Tibial artery (tissue), 4 donors: Measurements from ENCODE around the gene SUGP1.

Experiments used
- DNase-seq, 2 donors: peaks; one replicate each; pipeline ENCODE4 v3.0.0-alpha.2; 2019
- H3K27ac ChIP-seq, 2 donors: fragments of 200-600 bp; sonication (generic) in 1 of 2; 1 replicate in 1 of 2; 2 replicates in 1 of 2; pipeline ENCODE4 v1.5.1; 2018 to 2019; ENCODE audit warnings: mild to moderate bottlenecking in 1 of 2
- H3K27me3 ChIP-seq, 2 donors: fragments of 200-600 bp; sonication (generic) in 1 of 2; one replicate each; pipeline versions ENCODE4 v1.5.1 to v1.6.0; 2016 to 2019
- H3K36me3 ChIP-seq, 3 donors: fragments of 200-600 bp; sonication (generic) in 2 of 3; one replicate each; pipeline ENCODE4 v1.5.1; 2016 to 2019; ENCODE audit warnings: mild to moderate bottlenecking in 2 of 3
- H3K4me1 ChIP-seq, 4 donors: fragments of 200-600 bp; sonication (generic) in 2 of 4; 1 replicate in 3 of 4; 2 replicates in 1 of 4; pipeline ENCODE4 v1.5.1; 2016 to 2019
- H3K4me3 ChIP-seq, 2 donors: fragments of 200-600 bp; sonication (generic) in 1 of 2; 1 replicate in 1 of 2; 2 replicates in 1 of 2; pipeline ENCODE4 v1.5.1; 2018 to 2019; ENCODE audit warnings: mild to moderate bottlenecking in 2 of 2
- H3K9me3 ChIP-seq, 3 donors: fragments of 200-600 bp; sonication (generic) in 1 of 3; one replicate each; pipeline ENCODE4 v1.5.1; 2016 to 2019
- intact Hi-C: fragments of 100-400 bp; cut with DNase I; formaldehyde crosslinking; loops from one replicate; pipeline ENCODE4 v1.15.0; 2023; ENCODE audit warnings: low total_unique reads
- TF ChIP-seq, protein P1 (sequence below), 2 experiments: fragments of 200-600 bp in 1 of 2; fragments of 450-650 bp in 1 of 2; IDR thresholded peaks; one replicate each; pipeline ENCODE4 v1.5.1; 2017 to 2019; ENCODE audit warnings: antibody characterized with exemption in 2 of 2, mild to moderate bottlenecking in 1 of 2, moderate library complexity in 1 of 2

SUGP1 gene

DNA sequence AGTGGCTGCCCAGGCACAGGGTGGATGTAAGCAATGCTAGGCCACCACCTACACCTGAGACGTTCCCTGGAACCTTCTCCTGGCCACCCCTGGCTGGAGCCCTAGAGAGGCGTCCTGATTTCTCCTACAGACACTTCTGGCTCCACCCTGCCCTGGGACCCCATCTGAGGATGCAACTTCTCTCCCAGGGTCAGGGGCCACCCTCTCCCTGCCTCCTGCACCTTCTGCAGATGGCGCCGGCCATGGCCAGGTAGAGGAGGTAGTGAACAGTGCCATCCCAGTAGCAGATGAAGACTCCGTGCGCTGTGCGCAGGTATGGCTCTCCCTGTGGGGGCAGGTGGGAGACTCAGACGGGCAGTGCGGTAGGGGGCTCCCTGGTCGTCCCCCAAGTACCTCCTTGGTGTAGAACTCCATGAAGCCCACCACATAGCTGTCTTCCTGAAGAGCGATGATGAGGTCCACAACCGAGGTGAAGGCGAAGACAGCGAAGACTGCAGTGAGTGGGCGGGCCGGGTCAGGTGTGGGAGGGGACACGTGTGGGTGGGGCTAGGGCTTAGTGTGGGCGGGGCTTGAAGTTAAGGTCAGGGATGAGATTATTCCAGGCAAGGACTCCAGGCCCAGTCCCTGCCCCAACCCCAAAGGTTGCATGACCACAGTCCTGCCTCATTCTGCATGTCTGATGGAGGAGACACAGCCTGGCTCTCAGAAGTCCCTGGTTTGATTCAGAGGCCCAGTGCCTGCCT is 50.2 kb downstream of the SUGP1 start:
- Histone ChIP-seq H3K4me1 (peaks cover 0 to 13% (median 9%) of the 10 kb centered on the region in 4 donors), H3K9me3 (no peaks in the 10 kb centered on the region), H3K4me3 (no peak overlapping the region), H3K27ac (no peak overlapping the region), H3K27me3 (peaks cover 0 to 10% of the 10 kb centered on the region in 2 donors), H3K36me3 (peaks cover 0 to 6% (median 0%) of the 10 kb centered on the region in 3 donors)
- TF ChIP-seq, protein P1, sequence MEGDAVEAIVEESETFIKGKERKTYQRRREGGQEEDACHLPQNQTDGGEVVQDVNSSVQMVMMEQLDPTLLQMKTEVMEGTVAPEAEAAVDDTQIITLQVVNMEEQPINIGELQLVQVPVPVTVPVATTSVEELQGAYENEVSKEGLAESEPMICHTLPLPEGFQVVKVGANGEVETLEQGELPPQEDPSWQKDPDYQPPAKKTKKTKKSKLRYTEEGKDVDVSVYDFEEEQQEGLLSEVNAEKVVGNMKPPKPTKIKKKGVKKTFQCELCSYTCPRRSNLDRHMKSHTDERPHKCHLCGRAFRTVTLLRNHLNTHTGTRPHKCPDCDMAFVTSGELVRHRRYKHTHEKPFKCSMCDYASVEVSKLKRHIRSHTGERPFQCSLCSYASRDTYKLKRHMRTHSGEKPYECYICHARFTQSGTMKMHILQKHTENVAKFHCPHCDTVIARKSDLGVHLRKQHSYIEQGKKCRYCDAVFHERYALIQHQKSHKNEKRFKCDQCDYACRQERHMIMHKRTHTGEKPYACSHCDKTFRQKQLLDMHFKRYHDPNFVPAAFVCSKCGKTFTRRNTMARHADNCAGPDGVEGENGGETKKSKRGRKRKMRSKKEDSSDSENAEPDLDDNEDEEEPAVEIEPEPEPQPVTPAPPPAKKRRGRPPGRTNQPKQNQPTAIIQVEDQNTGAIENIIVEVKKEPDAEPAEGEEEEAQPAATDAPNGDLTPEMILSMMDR (IDR thresholded peaks at IDR 0.05): no peak
- intact Hi-C loops: no loop called here
- no peak for DNase-seq

DNA sequence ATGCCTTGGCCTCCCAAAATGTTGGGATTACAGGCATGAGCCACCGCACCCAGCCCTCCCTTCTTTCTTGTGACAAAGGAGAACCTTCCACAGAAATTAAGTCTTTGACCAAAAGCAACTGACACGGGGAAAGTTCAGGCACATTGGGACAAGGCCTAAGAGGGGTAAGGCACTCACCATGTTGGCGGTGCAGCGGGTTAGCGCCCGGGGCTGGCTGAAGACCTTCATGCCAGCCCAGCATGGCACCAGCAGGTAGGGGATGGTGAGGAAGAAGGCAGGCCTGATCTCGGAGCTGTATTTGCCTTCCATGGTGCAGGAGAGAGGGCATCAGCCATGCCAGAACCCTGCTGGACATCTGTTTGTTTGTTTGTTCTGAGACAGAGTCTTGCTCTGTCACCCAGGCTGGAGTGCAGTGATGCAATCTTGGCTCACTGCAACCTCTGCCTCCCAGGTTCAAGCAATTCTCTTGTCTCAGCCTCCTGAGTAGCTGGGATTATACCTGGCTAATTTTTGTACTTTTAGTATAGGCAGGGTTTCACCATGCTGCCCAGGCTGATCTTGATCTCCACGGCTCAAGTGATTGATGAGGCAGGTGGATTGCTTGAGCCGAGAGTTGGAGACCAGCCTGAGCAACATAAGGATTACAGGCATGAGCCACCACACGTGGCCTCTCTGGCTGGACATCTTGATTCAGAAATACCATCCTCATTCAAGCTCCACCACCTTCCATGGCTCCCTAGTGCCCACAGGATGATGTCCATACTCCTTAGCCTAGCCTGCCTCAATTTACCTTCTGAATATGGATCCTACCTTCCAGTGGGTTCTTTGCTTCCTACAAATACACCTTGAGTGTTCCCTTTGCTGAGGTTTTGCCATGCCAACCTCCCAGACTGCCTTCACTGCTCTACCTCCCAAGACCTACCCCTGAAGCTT is 51.6 kb downstream of the SUGP1 start:
- Histone ChIP-seq H3K9me3 (no peaks in the 10 kb centered on the region), H3K36me3 (no peaks in the 10 kb centered on the region), H3K4me1 (peaks cover 0 to 11% (median 9%) of the 10 kb centered on the region in 4 donors), H3K27me3 (peaks cover 0 to 16% of the 10 kb centered on the region in 2 donors), H3K4me3 (no peak overlapping the region), H3K27ac (no peak overlapping the region)
- DNase-seq: no peak
- intact Hi-C loops: no loop called here
- TF ChIP-seq, protein P1 (IDR thresholded peaks at IDR 0.05): no peak

DNA sequence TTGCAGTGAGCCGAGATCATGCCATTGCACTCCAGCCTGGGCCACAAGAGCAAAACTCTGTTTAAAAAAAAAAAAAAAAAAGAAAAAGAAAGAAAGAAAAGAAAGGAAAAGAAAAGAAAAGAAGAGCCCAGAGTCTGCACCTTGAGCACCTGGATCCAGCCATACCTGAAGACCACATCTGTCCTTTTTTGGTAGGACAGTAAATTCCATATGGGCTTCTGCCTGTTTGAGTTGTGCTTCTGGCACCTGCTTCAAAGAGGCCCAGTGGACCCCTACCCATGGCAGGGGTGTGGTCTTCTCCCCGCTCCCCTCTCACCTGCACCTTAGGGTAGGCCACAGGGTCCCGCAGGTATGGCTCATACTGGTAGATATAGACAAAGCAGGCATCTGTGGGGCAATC is 53.0 kb downstream of the SUGP1 start:
- Histone ChIP-seq H3K27ac (no peak overlapping the region), H3K4me3 (no peak overlapping the region), H3K4me1 (no peaks in the 10 kb centered on the region), H3K36me3 (no peaks in the 10 kb centered on the region), H3K27me3 (peaks cover 0 to 17% of the 10 kb centered on the region in 2 donors), H3K9me3 (no peaks in the 10 kb centered on the region)
- intact Hi-C loops: no loop called here
- no peak for DNase-seq
- TF ChIP-seq, protein P1 (IDR thresholded peaks at IDR 0.05): no peak

- Histone ChIP-seq H3K36me3 (no peaks in the 10 kb centered on the region), H3K27me3 (peaks cover 0 to 50% of the 10 kb centered on the region in 2 donors), H3K4me3 (no peak overlapping the region), H3K27ac (no peak overlapping the region), H3K4me1 (peaks cover 0 to 10% (median 9%) of the 10 kb centered on the region in 4 donors), H3K9me3 (peaks cover 0 to 7% (median 0%) of the 10 kb centered on the region in 3 donors)
- no peak for DNase-seq
- TF ChIP-seq, protein P1 (IDR thresholded peaks at IDR 0.05): no peak
- intact Hi-C loops: no loop called here
Measured at GRCh38 chr19:19263886-19264487, 56.3 kb downstream of the SUGP1 start.

DNA sequence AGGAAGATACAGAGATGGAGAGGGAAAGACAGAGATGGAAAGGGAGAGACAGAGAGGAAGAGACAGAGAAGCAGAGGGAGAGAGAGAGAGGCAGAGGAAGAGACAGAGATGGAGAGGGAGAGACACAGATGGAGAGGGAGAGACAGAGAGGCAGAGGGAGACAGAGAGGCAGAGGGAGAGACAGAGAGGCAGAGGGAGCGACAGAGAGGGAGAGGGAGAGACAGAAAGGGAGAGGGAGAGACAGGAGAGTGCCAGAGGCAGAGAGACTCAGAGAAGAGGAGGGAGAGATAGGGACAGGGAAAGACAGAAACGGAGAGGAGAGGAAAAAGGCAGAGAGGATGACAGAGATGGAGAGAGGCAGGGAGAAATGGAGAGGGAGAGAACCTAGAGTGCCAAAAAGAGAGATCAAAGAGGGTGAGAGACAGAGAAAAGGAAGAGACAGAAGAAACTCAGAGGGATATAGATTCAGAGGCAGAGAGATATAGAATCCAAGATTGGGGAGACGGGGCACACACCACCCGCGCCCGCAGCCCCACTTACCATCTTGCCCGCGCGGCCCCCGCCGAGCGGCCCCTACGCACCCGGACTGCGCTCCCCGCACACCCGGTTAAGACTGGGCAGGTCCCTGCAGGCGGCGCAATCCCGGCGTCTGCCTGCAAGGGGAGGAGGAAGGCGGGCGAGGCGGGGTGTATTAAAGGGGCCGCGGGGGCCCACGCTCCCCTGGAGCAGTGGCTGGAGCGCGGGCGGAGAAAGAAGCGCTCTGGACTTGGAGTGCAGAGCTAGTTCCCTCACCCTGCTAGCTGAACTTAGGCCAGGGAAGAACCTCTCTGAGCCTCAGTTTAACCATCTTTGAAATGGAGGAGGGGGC is 57.9 kb downstream of the SUGP1 start:
- no peak overlapping the region for H3K4me3 ChIP-seq
- TF ChIP-seq, protein P1 (IDR thresholded peaks at IDR 0.05): no peak
- H3K9me3 ChIP-seq: peaks cover 0 to 7% (median 0%) of the 10 kb centered on the region in 3 donors
- peaks cover 0 to 66% of the 10 kb centered on the region in 2 donors for H3K27me3 ChIP-seq
- H3K36me3 ChIP-seq: no peaks in the 10 kb centered on the region
- intact Hi-C loops: no loop called here
- peaks cover 0 to 10% (median 9%) of the 10 kb centered on the region in 4 donors for H3K4me1 ChIP-seq
- H3K27ac ChIP-seq: no peak overlapping the region
- no peak for DNase-seq
